Lower leg skin (tissue), 3 donors: Measurements from ENCODE around the gene DCAF11.

Experiments
- CTCF ChIP-seq, 3 donors: fragments of 450-650 bp; IDR thresholded peaks; one replicate each; pipeline ENCODE4 v1.5.1; 2016; ENCODE audit warnings: antibody characterized with exemption in 3 of 3, mild to moderate bottlenecking in 3 of 3, moderate library complexity in 2 of 3
- POLR2A ChIP-seq, 2 donors: fragments of 450-650 bp; IDR thresholded peaks; one replicate each; pipeline ENCODE4 v1.6.1; 2016 to 2017; ENCODE audit warnings: antibody characterized with exemption in 2 of 2, mild to moderate bottlenecking in 1 of 2, moderate library complexity in 1 of 2

- TF ChIP-seq POLR2A (IDR thresholded peaks at IDR 0.05) (no peak), CTCF (IDR thresholded peaks at IDR 0.05) (no peak)
Observed at GRCh38 chr14:24068711-24069410, 45.7 kb upstream of the DCAF11 start.
